ENCODE data around the gene GUCY1B1.
"Not testable (repeated sequence)": the region's sequence is repeated elsewhere in the genome, so short reads cannot be mapped to it uniquely, and the experiment has no call there.

The GUCY1B1 gene

GRCh38 chr4:155761916-155762315, 3.1 kb downstream of the GUCY1B1 start:
- DNase-seq (ENCODE audit: low read depth in 2 of 2): no peak

GRCh38 chr4:155762334-155762733, 3.5 kb downstream of the GUCY1B1 start:
- DNase-seq (ENCODE audit: low read depth in 2 of 2): no peak

GRCh38 chr4:155763551-155763950, 4.7 kb downstream of the GUCY1B1 start:
- no peak for DNase-seq (ENCODE audit: low read depth in 2 of 2)

GRCh38 chr4:155765149-155765548, 6.3 kb downstream of the GUCY1B1 start:
- DNase-seq (ENCODE audit: low read depth in 2 of 2): no peak

GRCh38 chr4:155766622-155767021, 7.8 kb downstream of the GUCY1B1 start:
- no peak for DNase-seq (ENCODE audit: low read depth in 2 of 2)

GRCh38 chr4:155768370-155768769, 9.5 kb downstream of the GUCY1B1 start:
- no peak for DNase-seq (ENCODE audit: low read depth in 2 of 2)

- DNase-seq (ENCODE audit: low read depth in 2 of 2): no peak
Observed at GRCh38 chr4:155769090-155769489, 10.3 kb downstream of the GUCY1B1 start.

GRCh38 chr4:155772459-155773195, 13.8 kb downstream of the GUCY1B1 start:
- DNase-seq (ENCODE audit: low read depth in 2 of 2): no peak

GRCh38 chr4:155773196-155773800, 14.5 kb downstream of the GUCY1B1 start:
- DNase-seq (ENCODE audit: low read depth in 2 of 2): no peak

- DNase-seq (ENCODE audit: low read depth in 2 of 2): no peak
Observed at GRCh38 chr4:155774033-155774432, 15.2 kb downstream of the GUCY1B1 start.

GRCh38 chr4:155777971-155778735, 19.3 kb downstream of the GUCY1B1 start:
- DNase-seq (ENCODE audit: low read depth in 2 of 2): no peak

GRCh38 chr4:155780775-155781174, 22.0 kb downstream of the GUCY1B1 start:
- no peak for DNase-seq (ENCODE audit: low read depth in 2 of 2)

- DNase-seq (ENCODE audit: low read depth in 2 of 2): no peak
Observed at GRCh38 chr4:155781249-155781831, 22.5 kb downstream of the GUCY1B1 start.

- no peak for DNase-seq (ENCODE audit: low read depth in 2 of 2)
Observed at GRCh38 chr4:155784637-155785036, 25.8 kb downstream of the GUCY1B1 start.

GRCh38 chr4:155785828-155786227, 27.0 kb downstream of the GUCY1B1 start:
- DNase-seq (ENCODE audit: low read depth in 2 of 2): no peak

- DNase-seq (ENCODE audit: low read depth in 2 of 2): no peak
Observed at GRCh38 chr4:155787113-155787710, 28.4 kb downstream of the GUCY1B1 start.

- DNase-seq (ENCODE audit: low read depth in 2 of 2): no peak
Observed at GRCh38 chr4:155789391-155789790, 30.6 kb downstream of the GUCY1B1 start.

- DNase-seq (ENCODE audit: low read depth in 2 of 2): no peak
Observed at GRCh38 chr4:155789982-155790381, 31.2 kb downstream of the GUCY1B1 start.

GRCh38 chr4:155794589-155795236, 35.9 kb downstream of the GUCY1B1 start:
- no peak for DNase-seq (ENCODE audit: low read depth in 2 of 2)

GRCh38 chr4:155795991-155796390, 37.2 kb downstream of the GUCY1B1 start:
- DNase-seq (ENCODE audit: low read depth in 2 of 2): no peak

- DNase-seq (ENCODE audit: low read depth in 2 of 2): not testable (repeated sequence)
Observed at GRCh38 chr4:155797581-155797980, 38.8 kb downstream of the GUCY1B1 start.

Data from stimulated activated CD4-positive, alpha-beta T cell treated with anti-CD3 and anti-CD28 coated beads, Interleukin-12 subunit alpha, Interleukin-12 subunit beta, amount 100 ng/mL, for 24 hours (primary cell).